Measurements from ENCODE around the gene ITFG1.

DNA sequence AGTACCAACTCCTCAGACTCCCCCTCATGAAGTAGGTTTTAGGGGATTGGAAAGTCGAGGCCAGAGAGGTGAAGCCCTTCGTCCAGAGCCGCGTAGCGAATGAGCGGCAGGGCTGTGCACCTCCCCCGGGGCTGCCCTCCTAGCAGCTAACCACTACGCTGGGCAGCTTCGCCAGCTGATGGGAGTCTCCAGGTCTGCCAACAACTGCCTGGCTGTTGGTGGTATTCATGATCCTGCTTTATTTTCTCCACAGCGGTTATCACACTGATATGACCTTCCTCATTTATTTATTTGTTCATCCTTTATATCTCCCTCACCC lies 316.3 kb downstream of the ITFG1 start:
- no peak for TF ChIP-seq POLR2AphosphoS5 (IDR thresholded peaks at IDR 0.05)
- TF ChIP-seq, protein P1, sequence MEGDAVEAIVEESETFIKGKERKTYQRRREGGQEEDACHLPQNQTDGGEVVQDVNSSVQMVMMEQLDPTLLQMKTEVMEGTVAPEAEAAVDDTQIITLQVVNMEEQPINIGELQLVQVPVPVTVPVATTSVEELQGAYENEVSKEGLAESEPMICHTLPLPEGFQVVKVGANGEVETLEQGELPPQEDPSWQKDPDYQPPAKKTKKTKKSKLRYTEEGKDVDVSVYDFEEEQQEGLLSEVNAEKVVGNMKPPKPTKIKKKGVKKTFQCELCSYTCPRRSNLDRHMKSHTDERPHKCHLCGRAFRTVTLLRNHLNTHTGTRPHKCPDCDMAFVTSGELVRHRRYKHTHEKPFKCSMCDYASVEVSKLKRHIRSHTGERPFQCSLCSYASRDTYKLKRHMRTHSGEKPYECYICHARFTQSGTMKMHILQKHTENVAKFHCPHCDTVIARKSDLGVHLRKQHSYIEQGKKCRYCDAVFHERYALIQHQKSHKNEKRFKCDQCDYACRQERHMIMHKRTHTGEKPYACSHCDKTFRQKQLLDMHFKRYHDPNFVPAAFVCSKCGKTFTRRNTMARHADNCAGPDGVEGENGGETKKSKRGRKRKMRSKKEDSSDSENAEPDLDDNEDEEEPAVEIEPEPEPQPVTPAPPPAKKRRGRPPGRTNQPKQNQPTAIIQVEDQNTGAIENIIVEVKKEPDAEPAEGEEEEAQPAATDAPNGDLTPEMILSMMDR (IDR thresholded peaks at IDR 0.05) = no peak
- TF ChIP-seq EP300 (IDR thresholded peaks at IDR 0.05) = no peak
- TF ChIP-seq POLR2A (IDR thresholded peaks at IDR 0.05) = no peak

Data from stomach (tissue), 4 donors.